ENCODE data around the gene LRGUK. TPM values are rescaled to one million over a fixed set of nuclear protein-coding genes. Genes with fewer than 3 reads are reported as not detected.

The LRGUK gene
- total and polyA plus RNA-seq, 8 donors = 0.43 to 1.6 (median 0.90) TPM

GRCh38 chr7:134307320-134307719 is 180.2 kb downstream of the LRGUK start:
- intact Hi-C loops (cut with DNase I) = no loop called here

GRCh38 chr7:134308548-134308947 is 181.4 kb downstream of the LRGUK start:
- TF ChIP-seq CTCF (IDR thresholded peaks at IDR 0.05) = no peak
- intact Hi-C loops (cut with DNase I) = no loop called here
- ATAC-seq (no peak), FAIRE-seq (no peak), DNase-seq (no peak)
- Histone ChIP-seq H3K4me3 (no peak overlapping the region), H3K27ac (no peak overlapping the region), H3K36me3 (no peaks in the 10 kb centered on the region), H3K9me3 (no peaks in the 10 kb centered on the region), H3K4me1 (no peaks in the 10 kb centered on the region), H3K27me3 (no peaks in the 10 kb centered on the region)
- 83 to 91% methylated on average over 4 of the region's 4 CpGs for WGBS, 2 donors

More at GRCh38 chr7:134307320-134307719, 180.2 kb downstream of the LRGUK start:
- 85 to 93% methylated on average over 1 of the region's 1 CpG for WGBS, 2 donors
- no peak for TF ChIP-seq CTCF (IDR thresholded peaks at IDR 0.05)
- Histone ChIP-seq H3K36me3 (no peaks in the 10 kb centered on the region), H3K9me3 (no peaks in the 10 kb centered on the region), H3K27ac (no peak overlapping the region), H3K4me1 (no peaks in the 10 kb centered on the region), H3K4me3 (no peak overlapping the region), H3K27me3 (no peaks in the 10 kb centered on the region)
- DNase-seq (no peak), ATAC-seq (no peak), FAIRE-seq (no peak)

GRCh38 chr7:134311807-134312206 is 184.7 kb downstream of the LRGUK start:
- WGBS, 2 donors = 93 to 94% methylated on average over 4 of the region's 4 CpGs
- no peak for FAIRE-seq
- TF ChIP-seq CTCF (IDR thresholded peaks at IDR 0.05) = no peak

GRCh38 chr7:134312717-134313116 is 185.6 kb downstream of the LRGUK start:
- WGBS, 2 donors = 82 to 87% methylated on average over 6 of the region's 6 CpGs
- Histone ChIP-seq H3K4me3 (no peak overlapping the region), H3K36me3 (no peaks in the 10 kb centered on the region), H3K27me3 (no peaks in the 10 kb centered on the region), H3K9me3 (no peaks in the 10 kb centered on the region), H3K27ac (no peak overlapping the region), H3K4me1 (peaks cover 0 to 7% (median 0%) of the 10 kb centered on the region in 3 donors)
- FAIRE-seq = no peak
- no peak for TF ChIP-seq CTCF (IDR thresholded peaks at IDR 0.05)
- no peak for ATAC-seq
- intact Hi-C loops (cut with DNase I) = no loop called here
- DNase-seq = no peak

More at GRCh38 chr7:134311807-134312206, 184.7 kb downstream of the LRGUK start:
- no peak overlapping the region for H3K4me3 ChIP-seq
- H3K27me3 ChIP-seq = no peaks in the 10 kb centered on the region
- intact Hi-C loops (cut with DNase I) = no loop called here
- no peak for DNase-seq
- H3K27ac ChIP-seq = no peak overlapping the region
- H3K9me3 ChIP-seq = no peaks in the 10 kb centered on the region
- no peaks in the 10 kb centered on the region for H3K36me3 ChIP-seq
- H3K4me1 ChIP-seq = peaks cover 0 to 7% (median 0%) of the 10 kb centered on the region in 3 donors
- ATAC-seq = no peak

- no peak for DNase-seq
- Histone ChIP-seq H3K4me3 (no peak overlapping the region), H3K9me3 (no peaks in the 10 kb centered on the region), H3K27ac (no peak overlapping the region), H3K36me3 (no peaks in the 10 kb centered on the region), H3K4me1 (peaks cover 0 to 7% (median 0%) of the 10 kb centered on the region in 3 donors), H3K27me3 (no peaks in the 10 kb centered on the region)
- no peak for TF ChIP-seq CTCF (IDR thresholded peaks at IDR 0.05)
- no peak for ATAC-seq
- FAIRE-seq = no peak
- intact Hi-C loops (cut with DNase I) = no loop called here
- WGBS, 2 donors = 81 to 88% methylated on average over 1 of the region's 1 CpG
Measured at GRCh38 chr7:134313543-134313942, 186.4 kb downstream of the LRGUK start.

Other genes starting within 250 kb of the LRGUK start
- 1 to 10 TPM; 2.2 to 8.0 (median 3.0) TPM for gene SLC35B4, start 189.6 kb downstream of the LRGUK start, total RNA-seq
- gene SLC35B4, start 189.6 kb downstream of the LRGUK start, polyA plus RNA-seq = 1 to 10 TPM; 3.8 to 4.6 TPM